Fibroblast of lung (primary cell): ENCODE results near the gene CYB561A3. TPM values are rescaled to one million over a fixed set of nuclear protein-coding genes. Genes with fewer than 3 reads are reported as not detected.

Source experiments
- DNase-seq, 2 donors: peaks; one replicate each; pipeline versions ENCODE4 v3.0.0 to v3.0.0-alpha.2; 2010; ENCODE audit warnings: low read depth in 2 of 2
- H2AFZ ChIP-seq: 2 replicates; pipeline ENCODE4 v1.5.1; 2012; ENCODE audit warnings: low read length, control low read depth, inconsistent platforms
- H3K27ac ChIP-seq: 2 replicates; pipeline ENCODE4 v1.5.1; 2011; ENCODE audit warnings: low read length, control low read depth; ENCODE audit not compliant: insufficient read depth
- H3K27me3 ChIP-seq: 2 replicates; pipeline ENCODE4 v1.5.1; 2011; ENCODE audit warnings: mild to moderate bottlenecking, low read length; ENCODE audit not compliant: control insufficient read depth, insufficient read depth
- H3K36me3 ChIP-seq: 2 replicates; pipeline ENCODE4 v1.5.1; 2011; ENCODE audit warnings: low read length; ENCODE audit not compliant: control insufficient read depth, insufficient read depth
- H3K4me1 ChIP-seq: 2 replicates; pipeline ENCODE4 v1.5.1; 2011; ENCODE audit warnings: low read length; ENCODE audit not compliant: control insufficient read depth, insufficient read depth; ENCODE audit errors: extremely low read depth
- H3K4me2 ChIP-seq: 2 replicates; pipeline ENCODE4 v1.5.1; 2011; ENCODE audit warnings: low read length, control low read depth; ENCODE audit not compliant: insufficient read depth; ENCODE audit errors: extremely low read depth
- H3K4me3 ChIP-seq, 4 experiments: fragments of 200-600 bp in 1 of 4; sonication (generic) in 1 of 4; replicated peaks in 1 of 4; 2 replicates each; pipeline ENCODE4 v1.5.1; 2011 to 2016; ENCODE audit warnings: low read length in 4 of 4, low read depth in 3 of 4, mild to moderate bottlenecking in 3 of 4, control low read depth in 2 of 4, inconsistent platforms in 1 of 4, mixed read lengths in 1 of 4; ENCODE audit not compliant: insufficient read depth in 1 of 4; ENCODE audit errors: control extremely low read depth in 1 of 4
- H3K79me2 ChIP-seq: 2 replicates; pipeline ENCODE4 v1.5.1; 2012; ENCODE audit warnings: mild to moderate bottlenecking, low read length, inconsistent platforms; ENCODE audit not compliant: control insufficient read depth, insufficient read depth
- H3K9ac ChIP-seq: 2 replicates; pipeline ENCODE4 v1.5.1; 2011; ENCODE audit warnings: mild to moderate bottlenecking, low read length, control low read depth; ENCODE audit not compliant: insufficient read depth
- H3K9me3 ChIP-seq: 2 replicates; pipeline ENCODE4 v1.5.1; 2012; ENCODE audit warnings: low read depth, low read length; ENCODE audit not compliant: control insufficient read depth, insufficient read depth
- H4K20me1 ChIP-seq: 2 replicates; pipeline ENCODE4 v1.5.1; 2011; ENCODE audit warnings: low read length; ENCODE audit not compliant: control insufficient read depth, insufficient read depth; ENCODE audit errors: extremely low read depth
- CTCF ChIP-seq, 2 donors: IDR thresholded peaks in 1 of 2; conservative IDR thresholded peaks in 1 of 2; 1 replicate in 1 of 2; 2 replicates in 1 of 2; pipeline ENCODE4 v1.5.1; 2011 to 2012; ENCODE audit warnings: low read length in 2 of 2, control low read depth in 1 of 2, inconsistent platforms in 1 of 2, low read depth in 1 of 2, mild to moderate bottlenecking in 1 of 2
- EZH2 ChIP-seq: IDR thresholded peaks from 2 replicates; pipeline ENCODE4 v1.5.1; 2012; ENCODE audit warnings: low read length, control low read depth, mild to moderate bottlenecking; ENCODE audit errors: missing control alignments
- polyA plus RNA-seq, 2 donors: library from polyadenylated mRNA; depleted of rRNA in 1 of 2; stranded (reverse) in 1 of 2; unstranded in 1 of 2; fragments of >200 nt; gene quantifications; 2 replicates each; pipeline ENCODE4 v1.2.1, GENCODE V29; 2011 to 2012; ENCODE audit warnings: missing spikeins in 1 of 2
- total RNA-seq: library from RNA; depleted of rRNA; stranded (reverse); fragments of >200 nt; gene quantifications from 2 replicates; pipeline ENCODE4 v1.2.1, GENCODE V29; 2014

Gene CYB561A3
- total and polyA plus RNA-seq, 2 donors (not counting 1 experiment from before 2014, with no cell fraction given) = 43.9 to 65.1 TPM

GRCh38 chr11:61325649-61326414, 35.9 kb downstream of the CYB561A3 start:
- Histone ChIP-seq H3K27me3 (no peaks in the 10 kb centered on the region), H3K4me2 (no peak overlapping the region), H3K9me3 (no peaks in the 10 kb centered on the region), H3K4me3 (no peak overlapping the region), H4K20me1 (peaks cover 4% of the 10 kb centered on the region), H3K4me1 (peaks cover 7% of the 10 kb centered on the region), H3K36me3 (peaks cover 23% of the 10 kb centered on the region), H2AFZ (no peak overlapping the region), H3K79me2 (peaks cover 46% of the 10 kb centered on the region), H3K27ac (no peak overlapping the region), H3K9ac (no peak overlapping the region)
- DNase-seq = peak; percentile 22 to 43
- no peak for TF ChIP-seq CTCF (conservative IDR thresholded peaks at IDR 0.05 in 1 of 2, IDR thresholded peaks at IDR 0.05 in 1 of 2; ENCODE audit: low read depth in 1 of 2, low read length in 2 of 2)
- TF ChIP-seq EZH2 = no peak

DNA sequence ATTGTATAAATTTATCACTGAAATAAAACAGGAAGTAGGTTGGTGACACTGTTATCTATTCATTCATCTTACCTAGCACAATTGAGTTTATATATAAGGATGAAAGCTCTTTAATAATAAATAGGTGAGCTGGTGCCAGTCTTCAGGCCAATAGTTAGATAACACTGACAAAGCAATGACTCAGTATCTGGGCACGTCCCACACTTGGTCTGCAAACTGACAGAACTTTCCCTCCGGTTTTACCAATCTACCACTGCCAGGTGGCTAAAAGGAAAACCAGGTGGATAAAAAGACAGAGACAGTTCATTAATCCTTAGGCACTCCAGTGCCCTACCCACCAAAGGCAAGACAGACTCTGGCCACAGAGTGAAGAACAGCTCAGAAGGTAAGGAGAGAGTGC, 46.4 kb downstream of the CYB561A3 start:
- H3K27me3 ChIP-seq = no peaks in the 10 kb centered on the region
- H3K4me2 ChIP-seq = no peak overlapping the region
- no peak overlapping the region for H3K27ac ChIP-seq
- TF ChIP-seq CTCF (conservative IDR thresholded peaks at IDR 0.05 in 1 of 2, IDR thresholded peaks at IDR 0.05 in 1 of 2; ENCODE audit: low read depth in 1 of 2, low read length in 2 of 2) (no peak), EZH2 (no peak)
- no peaks in the 10 kb centered on the region for H4K20me1 ChIP-seq
- H3K4me3 ChIP-seq = no peak overlapping the region
- H2AFZ ChIP-seq = no peak overlapping the region
- no peak for DNase-seq
- no peak overlapping the region for H3K9ac ChIP-seq
- H3K4me1 ChIP-seq = no peaks in the 10 kb centered on the region
- H3K36me3 ChIP-seq = peaks cover 21% of the 10 kb centered on the region
- no peaks in the 10 kb centered on the region for H3K79me2 ChIP-seq
- no peaks in the 10 kb centered on the region for H3K9me3 ChIP-seq

DNA sequence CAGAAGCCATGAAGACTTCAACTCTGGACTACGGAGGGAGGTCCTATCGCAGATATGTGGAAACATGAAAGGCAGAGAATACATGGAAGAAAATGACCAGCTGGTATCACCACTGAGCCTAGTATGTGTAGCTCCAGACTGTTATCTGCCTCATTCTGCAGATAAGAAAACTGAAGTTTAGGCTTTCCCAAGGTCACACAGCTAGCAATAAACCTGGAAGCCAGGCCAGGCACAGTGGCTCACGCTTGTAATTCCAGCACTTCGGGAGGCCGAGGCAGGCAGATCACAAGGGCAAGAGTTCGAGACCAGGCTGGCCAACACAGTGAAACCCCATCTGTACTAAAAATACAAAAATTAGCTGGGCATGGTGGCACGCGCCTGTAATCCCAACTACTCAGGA, 50.9 kb downstream of the CYB561A3 start:
- Histone ChIP-seq H3K9me3 (no peaks in the 10 kb centered on the region), H4K20me1 (no peaks in the 10 kb centered on the region), H3K79me2 (no peaks in the 10 kb centered on the region), H3K4me1 (no peaks in the 10 kb centered on the region), H3K27me3 (no peaks in the 10 kb centered on the region), H3K9ac (no peak overlapping the region), H3K4me2 (no peak overlapping the region), H2AFZ (no peak overlapping the region), H3K27ac (no peak overlapping the region), H3K4me3 (no peak overlapping the region), H3K36me3 (peaks cover 28% of the 10 kb centered on the region)
- no peak for DNase-seq
- no peak for TF ChIP-seq CTCF (conservative IDR thresholded peaks at IDR 0.05 in 1 of 2, IDR thresholded peaks at IDR 0.05 in 1 of 2; ENCODE audit: low read depth in 1 of 2, low read length in 2 of 2)
- no peak for TF ChIP-seq EZH2
